ENCODE data around the gene STIM1.

The STIM1 gene

GRCh38 chr11:3845670-3846069 is 9.8 kb upstream of the STIM1 start:
- ChIA-PET CTCF (no interaction called here), POLR2A (ENCODE audit: low non-redundant PET) (no interaction called here)
- TF ChIP-seq, protein P1, sequence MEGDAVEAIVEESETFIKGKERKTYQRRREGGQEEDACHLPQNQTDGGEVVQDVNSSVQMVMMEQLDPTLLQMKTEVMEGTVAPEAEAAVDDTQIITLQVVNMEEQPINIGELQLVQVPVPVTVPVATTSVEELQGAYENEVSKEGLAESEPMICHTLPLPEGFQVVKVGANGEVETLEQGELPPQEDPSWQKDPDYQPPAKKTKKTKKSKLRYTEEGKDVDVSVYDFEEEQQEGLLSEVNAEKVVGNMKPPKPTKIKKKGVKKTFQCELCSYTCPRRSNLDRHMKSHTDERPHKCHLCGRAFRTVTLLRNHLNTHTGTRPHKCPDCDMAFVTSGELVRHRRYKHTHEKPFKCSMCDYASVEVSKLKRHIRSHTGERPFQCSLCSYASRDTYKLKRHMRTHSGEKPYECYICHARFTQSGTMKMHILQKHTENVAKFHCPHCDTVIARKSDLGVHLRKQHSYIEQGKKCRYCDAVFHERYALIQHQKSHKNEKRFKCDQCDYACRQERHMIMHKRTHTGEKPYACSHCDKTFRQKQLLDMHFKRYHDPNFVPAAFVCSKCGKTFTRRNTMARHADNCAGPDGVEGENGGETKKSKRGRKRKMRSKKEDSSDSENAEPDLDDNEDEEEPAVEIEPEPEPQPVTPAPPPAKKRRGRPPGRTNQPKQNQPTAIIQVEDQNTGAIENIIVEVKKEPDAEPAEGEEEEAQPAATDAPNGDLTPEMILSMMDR (conservative IDR thresholded peaks at IDR 0.05; ENCODE audit: low read depth): no peak
- no peak overlapping the region for H3K27ac ChIP-seq
- DNase-seq (ENCODE audit: low spot score): no peak

DNA sequence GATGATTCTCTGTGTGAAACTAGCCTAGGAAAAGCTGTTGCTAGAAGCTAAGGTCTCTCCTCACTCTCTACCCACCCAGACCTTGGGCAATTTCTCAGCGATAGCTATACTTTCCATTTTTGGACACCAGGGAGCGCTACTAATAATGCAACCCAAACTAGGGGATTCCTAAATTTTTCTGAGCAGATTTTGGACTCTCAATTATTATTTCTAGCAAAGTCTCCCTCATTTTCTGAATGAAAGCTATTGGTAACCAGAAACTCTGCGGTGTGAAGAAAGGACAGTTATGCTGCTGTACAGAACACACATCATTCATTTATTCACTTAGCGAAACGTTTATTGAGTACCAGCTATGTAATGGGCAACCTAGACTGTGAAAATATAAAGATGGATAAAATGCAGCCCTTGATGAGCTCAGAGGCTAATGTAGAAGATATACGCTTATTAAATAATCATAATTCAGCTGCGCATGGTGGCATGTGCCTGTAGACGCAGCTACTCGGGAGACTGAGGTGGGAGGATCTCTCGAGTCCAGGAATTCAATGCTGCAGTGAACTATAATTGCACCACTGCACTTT is 6.1 kb upstream of the STIM1 start:
- ChIA-PET CTCF (interaction anchor here (0.6 to 5.3 kb wide), 12 partner anchors 9 to 239 kb away, joined by 3 to 83 read pairs (median 4); no protein-coding TSS in a partner anchor), POLR2A (ENCODE audit: low non-redundant PET) (no interaction called here)
- DNase-seq (ENCODE audit: low spot score): peak; percentile 49
- TF ChIP-seq, protein P1 (conservative IDR thresholded peaks at IDR 0.05; ENCODE audit: low read depth): peak; percentile 73
- H3K27ac ChIP-seq: no peak overlapping the region

- H3K27ac ChIP-seq: no peak overlapping the region
- POLR2A ChIA-PET (ENCODE audit: low non-redundant PET): no interaction called here
- TF ChIP-seq, protein P1 (conservative IDR thresholded peaks at IDR 0.05; ENCODE audit: low read depth): no peak
- CTCF ChIA-PET: interaction anchor here (3.2 kb wide), 1 partner anchor 220 kb away, joined by 93 read pairs; no protein-coding TSS in a partner anchor
- no peak for DNase-seq (ENCODE audit: low spot score)
These were observed 2.0 kb upstream of the STIM1 start for GRCh38 chr11:3853545-3853842.

DNA sequence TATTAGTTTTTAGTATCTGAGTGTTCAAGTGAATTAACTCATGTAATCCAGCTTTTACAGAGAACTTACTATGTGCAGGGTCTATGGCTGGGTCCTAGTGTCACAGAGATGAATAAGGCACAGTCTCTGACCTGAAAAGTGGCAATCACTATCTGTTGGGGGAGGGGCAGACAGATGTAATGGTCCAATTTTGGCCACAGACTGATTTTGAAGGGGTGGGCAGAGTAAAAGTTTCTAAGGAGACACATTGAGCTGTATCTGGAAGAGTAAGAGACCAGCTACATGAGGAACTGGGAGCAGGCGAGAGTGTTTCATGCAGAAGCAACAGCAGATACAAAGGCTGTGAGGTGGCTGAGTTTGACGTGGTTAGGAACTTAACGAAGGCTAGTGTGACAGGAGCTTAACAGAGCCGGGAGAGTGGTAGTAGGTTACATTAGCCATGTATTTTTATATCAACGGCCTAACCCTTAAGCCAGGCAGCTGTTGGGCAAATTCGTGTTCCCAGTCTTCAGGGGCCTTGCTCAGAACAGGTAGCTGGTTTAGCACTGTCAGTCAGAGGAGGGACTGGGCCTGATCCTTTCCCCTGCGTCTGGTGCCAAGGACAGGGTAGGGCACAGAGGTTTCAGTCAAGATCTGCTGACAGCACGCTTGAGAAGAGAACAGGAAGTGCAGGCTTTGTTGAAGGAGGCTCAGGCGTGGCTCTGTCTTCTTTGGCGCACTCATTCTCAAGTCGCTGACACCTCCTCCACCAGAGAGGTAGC is 1.4 kb upstream of the STIM1 start:
- CTCF ChIA-PET: interaction anchor here (0.6 to 3.2 kb wide), 34 partner anchors 10 to 258 kb away, joined by 3 to 93 read pairs (median 5); partner anchors contain the start of gene RHOG
- DNase-seq (ENCODE audit: low spot score): no peak
- H3K27ac ChIP-seq: peak overlapping the region; percentile 89
- POLR2A ChIA-PET (ENCODE audit: low non-redundant PET): interaction anchor here (0.5 to 1.9 kb wide), 2 partner anchors 213 to 218 kb away, joined by 3 to 8 read pairs; no protein-coding TSS in a partner anchor
- TF ChIP-seq, protein P1 (conservative IDR thresholded peaks at IDR 0.05; ENCODE audit: low read depth): no peak

DNA sequence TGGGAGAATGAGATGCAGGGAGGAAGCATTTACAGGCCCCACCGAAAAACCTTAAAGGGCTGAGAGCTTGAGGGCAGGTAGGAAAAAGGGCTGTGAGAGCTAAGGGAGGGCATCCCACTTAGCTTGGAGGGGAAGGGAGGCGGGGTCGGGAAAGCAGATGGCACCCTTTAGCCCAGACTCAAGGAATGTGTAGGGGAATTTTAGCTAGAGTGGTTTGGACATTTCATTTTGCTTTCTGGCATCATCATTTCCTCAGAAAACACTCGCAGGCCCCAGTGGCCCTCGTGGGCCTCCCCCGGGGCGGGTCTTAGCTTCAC is 846 bp upstream of the STIM1 start:
- DNase-seq (ENCODE audit: low spot score): no peak
- POLR2A ChIA-PET (ENCODE audit: low non-redundant PET): interaction anchor here (0.6 to 1.9 kb wide), 3 partner anchors 136 to 217 kb away, joined by 4 to 9 read pairs (median 8); no protein-coding TSS in a partner anchor
- peak overlapping the region; percentile 89 for H3K27ac ChIP-seq
- CTCF ChIA-PET: interaction anchor here (0.6 to 3.2 kb wide), 36 partner anchors 11 to 257 kb away, joined by 3 to 93 read pairs (median 5); partner anchors contain the start of gene RHOG
- TF ChIP-seq, protein P1 (conservative IDR thresholded peaks at IDR 0.05; ENCODE audit: low read depth): no peak

GRCh38 chr11:3855808-3856491 is 486 bp downstream of the STIM1 start:
- H3K27ac ChIP-seq: peak overlapping the region; percentile 89
- DNase-seq (ENCODE audit: low spot score): no peak
- ChIA-PET CTCF (interaction anchor here (0.6 to 3.2 kb wide), 15 partner anchors 12 to 259 kb away, joined by 3 to 93 read pairs (median 5); no protein-coding TSS in a partner anchor), POLR2A (ENCODE audit: low non-redundant PET) (interaction anchor here (1.9 kb wide), 1 partner anchor 216 kb away, joined by 8 read pairs; no protein-coding TSS in a partner anchor)
- TF ChIP-seq, protein P1 (conservative IDR thresholded peaks at IDR 0.05; ENCODE audit: low read depth): no peak
